NCI-H524 treated with DMSO at 0.1 percent for 48 hours (cell line): Measurements from ENCODE around the gene DIP2C.
A peak's percentile ranks its signal among the peaks of the same experiment; 100 is the strongest.
"Not testable (repeated sequence)": the region's sequence is repeated elsewhere in the genome, so short reads cannot be mapped to it uniquely, and the experiment has no call there.

ENCODE experiments used
- DNase-seq: peaks from one replicate; lab custom pipeline; 2025; lab: John Stamatoyannopoulos, UW

Gene DIP2C

DNA sequence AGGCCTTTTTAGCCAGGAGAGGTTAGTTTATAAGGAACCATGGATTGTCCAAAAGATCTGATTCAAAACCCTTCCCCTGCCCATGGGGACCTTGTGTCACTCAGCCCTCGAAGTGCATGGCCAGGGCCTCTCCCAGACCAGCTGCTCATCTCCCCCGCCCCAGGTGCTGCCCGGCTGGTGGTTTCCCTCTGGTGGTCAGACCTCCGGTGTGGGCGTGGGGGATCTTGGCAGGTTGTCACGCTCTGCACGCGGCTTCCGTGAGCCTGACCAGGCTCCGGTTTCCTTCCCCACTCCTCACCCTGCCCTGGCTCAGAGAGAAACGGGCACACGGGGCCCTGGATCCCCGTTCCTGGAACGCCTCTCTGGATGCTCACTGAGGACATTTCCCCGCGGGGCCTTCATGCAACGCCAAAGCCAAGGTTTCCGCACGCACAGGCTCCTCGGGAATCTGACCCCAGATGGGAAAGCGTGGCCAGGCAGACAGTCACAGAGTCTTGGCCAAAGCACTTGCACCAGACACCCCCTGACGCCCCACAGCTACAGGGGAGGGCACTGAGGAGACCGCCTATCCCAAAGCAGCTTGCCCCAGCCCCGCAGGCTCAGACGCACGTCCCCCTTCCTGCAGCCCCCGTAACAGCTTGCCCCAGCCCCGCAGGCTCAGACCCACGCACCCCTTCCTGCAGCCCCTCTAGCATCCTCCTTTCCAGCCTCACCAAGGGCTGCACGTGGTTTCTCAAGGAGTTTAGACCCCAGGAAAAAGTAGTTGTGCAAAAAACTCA, 7.8 kb upstream of the DIP2C start:
- no peak for DNase-seq

DNA sequence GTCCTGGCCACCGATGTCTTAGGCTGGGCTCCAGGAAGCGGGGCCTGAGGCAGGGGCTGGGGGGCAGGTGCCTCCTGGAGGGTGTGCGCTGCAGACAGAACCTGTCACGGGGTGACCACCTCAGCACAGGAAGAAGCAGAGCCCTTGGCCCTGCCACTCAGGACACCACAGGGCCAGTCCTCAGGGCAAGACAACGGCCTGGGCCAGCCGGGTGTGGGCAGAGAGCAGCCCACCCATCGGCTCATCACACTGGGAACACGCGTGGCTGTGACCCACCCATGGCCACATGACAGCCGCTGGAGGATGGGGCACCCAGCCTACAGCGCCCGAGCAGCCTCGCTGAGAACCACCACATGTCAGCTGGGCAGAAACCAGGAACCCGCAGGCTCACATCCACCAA, 5.9 kb upstream of the DIP2C start:
- no peak for DNase-seq

GRCh38 chr10:693506-693905, 4.0 kb upstream of the DIP2C start:
- no peak for DNase-seq

DNA sequence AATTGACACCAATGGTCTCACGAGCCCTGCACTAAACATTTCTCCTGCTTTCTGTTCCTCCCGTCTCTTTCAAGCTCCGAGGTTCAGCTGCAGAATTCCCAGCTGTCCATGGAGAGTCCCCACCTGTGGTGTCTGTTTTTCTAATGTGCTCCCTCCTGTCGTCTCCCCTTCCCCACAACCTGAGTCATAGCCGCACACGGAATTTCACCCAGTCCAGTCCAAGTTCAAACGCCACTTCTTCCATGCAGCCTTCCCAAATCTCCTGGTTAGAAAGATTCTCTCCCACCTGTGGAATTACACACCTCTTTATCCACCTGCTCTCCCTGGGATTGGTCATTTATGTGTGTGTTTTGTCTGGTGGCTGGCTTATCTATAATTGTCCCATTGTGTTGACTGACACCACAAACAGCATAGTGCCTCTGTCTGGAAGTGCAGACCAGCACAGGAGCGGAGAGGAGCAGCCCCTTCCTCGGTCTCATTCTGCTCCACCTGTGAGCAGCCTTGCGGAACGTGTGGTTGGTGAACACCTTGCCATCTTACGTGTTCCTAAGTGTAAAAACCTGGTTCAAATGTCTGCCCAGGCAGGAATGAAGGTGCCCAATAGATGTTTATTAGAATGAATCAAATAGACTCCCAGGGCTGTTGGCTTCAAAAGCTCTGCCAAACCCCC, 3.3 kb upstream of the DIP2C start:
- DNase-seq, result no peak

DNA sequence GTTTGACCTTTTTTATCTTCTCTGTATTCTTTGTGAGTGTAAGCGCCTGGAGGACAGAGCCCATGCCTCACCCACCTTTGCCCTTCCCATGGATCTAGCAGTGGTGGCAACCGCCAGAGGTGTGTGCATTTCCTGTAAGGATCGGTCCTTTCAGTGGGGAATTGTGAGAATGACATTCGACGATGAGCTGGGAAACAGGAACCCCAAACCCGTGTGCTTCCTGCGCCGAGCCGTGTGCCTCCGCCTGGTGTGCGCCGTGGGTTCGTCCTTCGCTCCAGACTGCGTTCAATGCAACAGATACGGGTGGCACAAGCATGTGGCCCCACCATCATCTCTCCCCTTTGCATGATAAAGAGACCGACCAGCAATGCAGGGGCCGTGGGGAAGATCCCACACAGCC, 1.7 kb upstream of the DIP2C start:
- no peak for DNase-seq

- no peak for DNase-seq
Measured at GRCh38 chr10:690372-691161, 1.1 kb upstream of the DIP2C start.

- DNase-seq, result no peak
Measured at GRCh38 chr10:689121-689451, 382 bp downstream of the DIP2C start.

- no peak for DNase-seq
Measured at GRCh38 chr10:688312-689120, 952 bp downstream of the DIP2C start.

DNA sequence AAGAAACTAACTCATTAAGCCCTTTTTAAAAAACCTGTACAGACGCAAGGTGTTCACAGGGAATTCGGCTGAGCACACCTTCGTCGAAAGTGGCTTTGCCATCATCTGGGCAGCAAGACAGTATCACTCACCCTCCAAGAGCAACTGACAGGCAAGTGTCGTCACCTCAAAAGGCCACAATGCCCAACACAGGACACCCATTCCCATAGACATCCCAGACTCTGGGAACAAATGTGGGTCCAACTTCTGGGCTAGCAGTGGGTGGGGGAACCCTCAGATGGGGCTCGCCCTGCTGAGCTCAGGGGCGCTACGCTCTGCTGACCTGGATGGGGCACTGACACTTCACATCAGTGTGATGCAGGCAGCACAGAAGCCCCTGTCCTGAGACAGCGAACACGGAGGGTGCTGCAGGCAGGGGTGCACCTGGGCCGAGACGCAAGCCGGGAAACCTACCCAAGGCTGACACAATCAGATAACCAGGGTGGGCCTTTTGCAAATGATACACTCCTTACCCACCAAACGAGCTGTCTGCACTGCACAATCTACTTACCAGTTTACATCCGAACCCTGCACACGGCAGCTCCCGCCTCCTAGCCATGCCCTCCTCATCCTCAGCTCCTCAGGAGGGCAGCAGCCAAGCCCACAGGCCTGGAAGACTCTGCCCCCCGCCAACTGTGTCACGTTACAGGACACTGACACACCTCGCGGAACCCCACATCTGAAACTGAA, 1.7 kb downstream of the DIP2C start:
- no peak for DNase-seq

DNA sequence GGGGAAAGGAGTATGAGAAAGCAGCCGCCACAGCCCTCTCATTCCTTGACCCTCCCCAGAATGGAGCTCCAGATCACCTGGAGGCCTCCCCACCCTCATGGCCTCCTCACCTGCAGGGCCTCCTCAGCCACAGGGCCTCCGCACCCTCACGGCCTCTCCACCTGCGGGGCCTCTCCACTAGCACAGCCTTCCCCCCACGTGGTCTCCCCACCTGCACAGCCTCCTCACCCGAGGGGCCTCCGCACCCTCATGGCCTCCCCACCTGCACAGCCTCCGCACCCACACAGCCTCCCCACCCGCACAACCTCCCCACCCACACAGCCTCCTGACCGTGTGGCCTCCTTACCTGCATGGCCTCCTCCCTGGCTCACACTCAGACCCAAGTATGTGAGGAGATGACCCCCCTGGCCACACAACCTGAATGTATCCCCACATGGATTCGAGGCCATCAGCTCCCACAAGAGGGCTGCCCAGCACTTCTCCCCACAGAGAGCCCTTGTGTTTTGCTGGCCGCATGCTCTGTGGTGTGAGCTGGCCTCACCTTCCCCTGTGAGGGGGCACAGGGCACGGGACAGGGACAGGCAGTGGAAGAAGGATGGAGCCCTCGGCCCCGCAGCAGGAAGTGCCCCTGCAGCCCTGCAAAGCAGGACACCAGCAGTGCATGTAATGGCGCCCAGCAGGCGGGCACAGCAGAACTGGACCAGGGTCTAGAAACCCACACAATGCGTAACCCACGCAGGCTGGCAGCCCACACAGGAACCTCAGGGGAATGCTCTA, 3.1 kb downstream of the DIP2C start:
- no peak for DNase-seq

GRCh38 chr10:685613-686012, 3.9 kb downstream of the DIP2C start:
- DNase-seq, result no peak

DNA sequence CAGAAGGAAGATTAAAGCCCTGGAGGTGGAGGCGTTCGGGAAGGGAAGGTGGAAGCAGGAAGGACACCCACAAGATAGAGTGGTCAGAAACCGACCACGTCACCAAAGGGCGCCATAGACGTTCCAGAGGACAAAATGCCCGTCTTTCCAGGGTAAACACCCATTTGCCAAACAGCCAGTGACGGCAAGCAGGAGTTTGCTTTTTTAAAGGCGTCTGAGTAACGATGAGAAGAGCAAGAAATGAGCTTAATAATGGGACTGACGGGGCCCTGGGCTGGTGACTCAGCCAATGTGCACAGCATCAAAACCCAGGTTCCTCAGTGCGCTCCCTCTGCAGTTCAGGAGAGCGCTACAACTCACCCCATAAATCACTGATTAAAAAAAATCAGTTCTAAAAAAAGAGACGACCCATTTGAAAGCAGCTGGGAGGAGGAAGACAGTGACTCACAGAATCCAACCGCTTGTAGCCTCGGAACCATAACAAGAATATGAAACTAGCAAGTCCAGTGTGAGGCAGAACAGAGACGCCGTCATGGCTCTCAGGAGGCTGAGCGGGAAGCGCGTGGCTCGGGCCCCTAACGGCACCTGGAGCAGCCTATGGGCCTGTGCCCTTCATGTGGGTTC, 5.9 kb downstream of the DIP2C start:
- no peak for DNase-seq

DNA sequence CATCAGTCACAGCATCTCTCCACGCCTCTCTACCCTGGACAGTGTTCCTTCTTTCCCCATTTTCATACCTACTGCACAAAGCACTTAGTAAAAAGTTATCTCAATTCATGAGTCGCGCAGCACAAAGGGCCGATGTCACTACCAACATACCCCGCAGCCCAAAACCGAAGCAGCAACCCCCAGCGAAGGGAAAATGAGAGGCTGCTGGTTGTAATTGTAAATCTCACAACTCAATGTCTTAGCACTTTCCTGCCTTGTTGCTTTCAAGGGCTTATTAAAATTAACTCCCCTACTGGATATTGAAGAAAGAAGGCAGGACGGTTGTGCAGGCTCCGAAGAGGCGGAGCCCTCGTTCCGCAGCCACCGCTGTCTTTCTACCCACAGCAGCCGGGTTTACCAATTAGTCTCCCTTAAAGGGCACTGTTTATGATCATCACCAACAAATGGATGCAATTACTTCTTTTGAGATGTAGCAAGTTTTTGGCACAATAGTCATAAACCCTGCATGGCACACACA, 6.5 kb downstream of the DIP2C start:
- no peak for DNase-seq

DNA sequence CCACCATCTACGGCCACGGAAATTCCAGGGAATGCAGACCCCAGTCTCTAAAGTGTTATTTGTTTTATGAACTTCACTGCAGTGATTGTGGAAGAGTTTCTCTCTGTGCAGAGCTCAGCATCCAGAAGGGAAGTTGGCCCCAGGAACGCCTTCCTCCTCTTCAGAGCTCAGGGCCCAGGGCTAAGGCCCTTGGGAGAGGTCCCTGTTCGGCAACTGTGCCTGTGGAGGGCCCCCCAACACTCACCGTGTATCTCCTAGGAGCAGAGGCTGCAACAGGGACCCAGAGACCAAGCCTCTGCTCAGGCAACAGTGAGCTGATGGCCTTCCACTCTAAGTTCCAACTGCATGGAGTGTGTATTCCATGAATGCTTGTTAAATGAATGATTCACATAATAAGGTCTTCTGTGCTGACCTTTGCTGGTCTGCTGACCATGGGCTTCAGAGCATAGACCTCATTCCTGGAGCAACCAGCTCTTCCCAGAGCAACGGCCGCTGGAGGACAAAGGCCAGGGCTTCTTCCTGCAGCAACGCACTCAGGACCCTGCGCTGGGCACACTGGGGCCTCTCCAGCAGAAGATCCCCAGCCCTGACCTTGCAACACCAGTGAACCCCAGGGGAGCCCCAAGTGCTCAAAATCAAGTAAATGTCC, 7.7 kb downstream of the DIP2C start:
- DNase-seq, result no peak

DNA sequence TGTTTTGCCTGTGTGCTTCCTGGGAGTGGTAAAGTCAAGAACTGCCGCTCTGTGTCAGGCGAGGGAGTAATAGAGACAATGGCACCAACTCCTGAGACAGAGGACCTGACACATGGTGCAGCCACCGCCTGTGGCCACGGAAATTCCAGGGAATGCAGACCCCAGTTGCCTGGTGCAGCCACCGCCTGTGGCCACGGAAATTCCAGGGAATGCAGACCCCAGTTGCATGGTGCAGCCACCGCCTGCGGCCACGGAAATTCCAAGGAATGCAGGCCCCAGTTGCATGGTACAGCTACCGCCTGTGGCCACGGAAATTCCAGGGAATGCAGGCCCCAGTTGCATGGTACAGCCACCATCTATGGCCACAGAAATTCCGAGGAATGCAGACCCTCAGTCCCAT, 8.7 kb downstream of the DIP2C start:
- no peak for DNase-seq

DNA sequence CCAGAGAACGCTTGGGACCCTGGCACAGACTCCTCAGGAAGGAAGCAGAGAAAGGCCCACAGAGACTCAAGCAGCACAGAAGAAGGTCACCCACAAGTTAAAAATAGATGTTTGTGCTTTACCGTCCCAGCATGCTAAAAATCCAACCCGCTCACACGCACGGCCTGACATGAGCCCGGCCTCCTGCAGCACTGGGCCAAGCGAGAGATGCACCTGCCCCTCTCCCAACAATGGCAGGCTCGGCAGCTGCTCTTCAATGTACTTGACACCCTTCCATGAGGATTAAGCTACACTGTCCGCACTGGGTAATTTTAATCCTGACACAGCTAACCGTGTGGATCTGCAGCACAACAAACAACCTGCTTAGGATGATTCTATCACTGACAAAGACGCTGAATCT, 9.3 kb downstream of the DIP2C start:
- DNase-seq, result peak; percentile 14

- no peak for DNase-seq
Measured at GRCh38 chr10:679556-679955, 9.9 kb downstream of the DIP2C start.

GRCh38 chr10:678662-679005, 10.8 kb downstream of the DIP2C start:
- DNase-seq, result not testable (repeated sequence)

DNA sequence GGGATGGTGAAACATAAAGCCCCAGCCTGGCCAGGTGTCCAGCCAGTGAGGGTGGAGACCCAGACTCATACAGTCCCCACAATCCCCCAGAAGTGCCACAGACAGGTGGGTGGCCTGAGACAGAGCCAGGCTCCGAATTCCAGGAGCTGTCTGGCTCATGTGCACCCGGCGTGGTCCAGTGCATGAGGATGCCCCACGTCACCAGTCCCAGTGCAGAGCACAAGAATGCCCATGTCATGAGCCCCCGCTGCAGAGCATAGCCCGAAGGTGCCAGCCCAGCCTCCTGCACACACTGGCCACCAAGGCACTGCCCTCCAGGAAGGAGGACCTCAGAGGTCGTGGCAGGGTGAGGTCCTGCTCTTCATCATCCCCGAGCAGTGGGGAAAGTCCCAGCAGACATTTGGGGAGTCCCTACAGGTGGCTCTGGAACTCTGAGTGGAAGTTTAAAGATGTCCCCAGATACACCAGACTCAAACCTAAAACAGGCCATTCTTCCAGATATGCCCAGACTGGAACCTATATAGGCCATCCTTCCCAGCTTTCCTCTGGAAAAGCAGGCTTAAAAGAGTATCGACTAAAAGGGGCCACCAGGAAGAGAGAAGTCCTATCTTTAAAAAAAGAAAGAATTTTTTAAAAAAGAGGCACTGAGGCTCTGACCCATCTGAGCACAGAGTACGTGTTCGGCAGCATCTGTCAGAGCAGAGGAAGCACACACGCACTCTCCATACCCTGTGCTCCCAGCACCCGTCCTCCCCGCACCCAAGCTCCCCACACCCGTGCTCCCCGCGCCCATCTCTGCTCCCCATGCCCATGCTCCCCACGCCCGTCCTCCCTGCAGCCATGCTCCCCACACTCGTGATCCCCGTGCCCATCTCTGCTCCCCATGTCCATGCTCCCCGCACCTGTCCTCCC, 11.5 kb downstream of the DIP2C start:
- no peak for DNase-seq
